ENCODE measurements around the gene KRT13. TPM values are rescaled to one million over a fixed set of nuclear protein-coding genes. Genes with fewer than 3 reads are reported as not detected.

KRT13 gene
- total RNA-seq, 2 experiments from 2014 or later: not detected

- no peak for DNase-seq
- Mint-ChIP-seq H3K27ac (no peak overlapping the region), H3K9me3 (no peaks in the 10 kb centered on the region), H3K36me3 (ENCODE audit: low read depth) (no peaks in the 10 kb centered on the region), H3K4me3 (no peak overlapping the region), H3K4me1 (no peaks in the 10 kb centered on the region), H3K27me3 (peaks cover 42% of the 10 kb centered on the region)
- POLR2A ChIA-PET: no interaction called here
- CTCF ChIA-PET: interaction anchor here (1.0 to 1.7 kb wide), 3 partner anchors 9 to 128 kb away, joined by 4 to 6 read pairs (median 4); no protein-coding TSS in a partner anchor
Measured at GRCh38 chr17:41534899-41535546, 29.6 kb upstream of the KRT13 start.

- H3K27me3 Mint-ChIP-seq: peaks cover 57% of the 10 kb centered on the region
- H3K27ac Mint-ChIP-seq: no peak overlapping the region
- CTCF ChIA-PET: no interaction called here
- POLR2A ChIA-PET: no interaction called here
- H3K9me3 Mint-ChIP-seq: no peaks in the 10 kb centered on the region
- H3K4me1 Mint-ChIP-seq: no peaks in the 10 kb centered on the region
- H3K36me3 Mint-ChIP-seq (ENCODE audit: low read depth): no peaks in the 10 kb centered on the region
- H3K4me3 Mint-ChIP-seq: no peak overlapping the region
- DNase-seq: no peak
Measured at GRCh38 chr17:41533613-41534012, 28.2 kb upstream of the KRT13 start.

DNA sequence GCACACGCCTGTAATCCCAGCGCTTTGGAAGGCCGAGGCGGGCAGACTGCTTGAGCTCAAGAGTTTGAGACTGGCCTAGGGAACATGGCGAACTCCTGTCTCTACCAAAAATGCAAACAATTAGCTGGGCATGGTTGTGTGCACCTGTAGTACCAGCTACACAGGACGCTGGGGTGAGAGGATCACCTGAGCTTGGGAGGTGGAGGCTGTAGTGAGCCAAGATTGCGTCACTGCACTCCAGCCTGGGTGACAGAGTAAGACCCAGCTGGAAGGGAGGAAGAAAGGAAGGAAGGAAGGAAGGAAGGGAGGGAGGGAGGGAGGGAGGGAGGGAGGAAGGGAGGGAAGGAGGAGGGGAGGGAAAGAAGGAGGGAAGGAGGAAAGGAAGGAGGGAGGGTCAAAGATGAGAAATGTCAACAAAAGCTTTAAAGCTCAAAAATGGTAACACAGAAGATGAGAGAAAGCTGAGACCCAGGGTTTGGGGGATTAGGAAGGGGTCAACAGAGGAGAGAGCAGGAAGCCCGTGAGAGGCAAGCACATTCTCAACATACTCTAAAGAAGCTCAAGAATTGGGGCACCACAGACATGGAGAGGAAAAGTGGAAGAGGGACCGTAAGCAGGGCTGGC lies 27.6 kb upstream of the KRT13 start:
- H3K27ac Mint-ChIP-seq: no peak overlapping the region
- POLR2A ChIA-PET: no interaction called here
- H3K36me3 Mint-ChIP-seq (ENCODE audit: low read depth): no peaks in the 10 kb centered on the region
- peaks cover 2% of the 10 kb centered on the region for H3K4me1 Mint-ChIP-seq
- DNase-seq: no peak
- no peak overlapping the region for H3K4me3 Mint-ChIP-seq
- no peaks in the 10 kb centered on the region for H3K9me3 Mint-ChIP-seq
- peaks cover 62% of the 10 kb centered on the region for H3K27me3 Mint-ChIP-seq
- CTCF ChIA-PET: interaction anchor here (0.9 to 1.5 kb wide), 2 partner anchors 16 to 130 kb away, joined by 6 to 8 read pairs; no protein-coding TSS in a partner anchor

GRCh38 chr17:41531993-41532392 lies 26.6 kb upstream of the KRT13 start:
- no peak overlapping the region for H3K27ac Mint-ChIP-seq
- H3K9me3 Mint-ChIP-seq: no peaks in the 10 kb centered on the region
- ChIA-PET POLR2A (no interaction called here), CTCF (interaction anchor here (0.6 to 1.5 kb wide), 3 partner anchors 17 to 131 kb away, joined by 5 to 8 read pairs (median 6); no protein-coding TSS in a partner anchor)
- DNase-seq: no peak
- H3K4me1 Mint-ChIP-seq: peaks cover 5% of the 10 kb centered on the region
- H3K36me3 Mint-ChIP-seq (ENCODE audit: low read depth): no peaks in the 10 kb centered on the region
- no peak overlapping the region for H3K4me3 Mint-ChIP-seq
- H3K27me3 Mint-ChIP-seq: peaks cover 67% of the 10 kb centered on the region

DNA sequence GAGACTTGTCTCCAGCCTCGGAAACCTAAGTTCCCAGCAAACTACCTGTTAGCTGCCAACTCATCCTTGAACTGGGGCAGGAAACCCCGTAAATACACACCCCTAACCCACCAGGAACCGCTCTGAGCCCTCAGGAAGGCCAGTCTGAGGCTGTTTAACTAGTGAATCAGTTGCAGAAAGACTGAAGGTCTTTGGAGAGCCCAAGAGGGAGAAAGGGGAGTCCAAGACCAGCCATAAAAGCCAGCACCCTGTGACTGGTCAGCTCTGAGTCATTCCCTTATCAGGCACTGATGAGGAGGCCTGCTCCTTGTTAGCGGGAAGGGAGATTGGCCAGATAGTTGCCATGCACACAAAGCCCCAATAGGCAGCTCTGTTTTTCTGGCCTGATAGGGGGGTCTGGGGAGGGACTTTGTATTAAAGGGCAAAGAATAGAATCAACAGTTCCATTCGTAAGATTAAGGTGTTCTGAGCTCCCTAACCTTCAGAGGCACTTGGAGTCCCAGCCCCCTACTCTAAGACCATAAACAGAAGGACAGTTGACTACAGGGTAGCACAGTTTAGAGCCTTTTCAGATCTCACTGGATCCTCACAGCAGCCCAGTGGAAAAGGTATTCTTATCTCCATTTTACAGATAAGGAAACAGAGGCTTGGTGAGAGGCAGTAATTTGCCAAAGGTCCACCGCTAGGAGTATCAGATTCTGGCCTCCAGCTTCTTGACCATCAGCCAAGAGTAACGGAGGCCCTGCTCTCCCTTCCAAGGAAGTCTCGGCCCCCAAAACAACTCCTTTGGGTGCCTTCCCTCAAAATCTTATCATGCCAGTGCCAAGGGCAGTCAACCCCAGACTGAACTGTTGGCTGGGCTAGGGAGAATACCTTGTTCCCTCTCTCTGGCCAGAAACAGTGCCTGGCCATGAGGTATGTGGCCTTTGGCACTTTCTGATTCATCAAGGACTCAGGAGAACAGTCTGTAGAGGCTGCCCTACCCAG lies 24.9 kb upstream of the KRT13 start:
- Mint-ChIP-seq H3K4me1 (peaks cover 5% of the 10 kb centered on the region), H3K4me3 (no peak overlapping the region), H3K9me3 (no peaks in the 10 kb centered on the region), H3K27me3 (peaks cover 77% of the 10 kb centered on the region), H3K36me3 (ENCODE audit: low read depth) (no peaks in the 10 kb centered on the region), H3K27ac (no peak overlapping the region)
- no peak for DNase-seq
- ChIA-PET POLR2A (interaction anchor here (0.6 kb wide), 1 partner anchor 15 kb away, joined by 3 read pairs; no protein-coding TSS in a partner anchor), CTCF (interaction anchor here (0.9 to 1.8 kb wide), 3 partner anchors 18 to 20 kb away, joined by 3 to 6 read pairs (median 4); no protein-coding TSS in a partner anchor)

DNA sequence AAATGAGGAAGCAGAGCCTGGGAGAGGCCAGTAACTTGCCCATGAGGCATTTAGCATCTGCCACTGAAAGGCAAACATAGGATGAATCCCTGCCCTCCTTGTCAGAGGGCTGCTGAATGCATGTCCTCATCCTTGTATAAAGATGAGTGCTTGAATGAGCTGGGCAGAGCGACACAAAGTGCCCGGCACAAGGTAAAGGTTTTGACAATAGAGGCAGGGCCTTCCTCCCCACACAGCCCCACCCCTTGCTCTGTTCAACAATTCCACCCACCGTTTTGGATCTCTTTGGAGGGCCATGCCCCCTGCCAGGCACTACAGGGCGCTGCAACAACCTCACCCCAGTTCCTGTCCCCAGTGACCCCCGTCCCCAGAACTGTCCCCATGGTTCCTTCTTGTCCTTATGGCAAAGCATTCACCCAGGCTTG lies 24.1 kb upstream of the KRT13 start:
- ChIA-PET CTCF (interaction anchor here (0.9 to 1.8 kb wide), 3 partner anchors 9 to 19 kb away, joined by 3 to 6 read pairs (median 3); no protein-coding TSS in a partner anchor), POLR2A (no interaction called here)
- H3K4me1 Mint-ChIP-seq: peaks cover 5% of the 10 kb centered on the region
- no peaks in the 10 kb centered on the region for H3K36me3 Mint-ChIP-seq (ENCODE audit: low read depth)
- peaks cover 77% of the 10 kb centered on the region for H3K27me3 Mint-ChIP-seq
- DNase-seq: no peak
- no peaks in the 10 kb centered on the region for H3K9me3 Mint-ChIP-seq
- no peak overlapping the region for H3K27ac Mint-ChIP-seq
- no peak overlapping the region for H3K4me3 Mint-ChIP-seq

- no peak overlapping the region for H3K4me3 Mint-ChIP-seq
- ChIA-PET POLR2A (no interaction called here), CTCF (interaction anchor here (0.9 to 1.8 kb wide), 3 partner anchors 9 to 20 kb away, joined by 3 to 6 read pairs (median 3); no protein-coding TSS in a partner anchor)
- no peak for DNase-seq
- no peaks in the 10 kb centered on the region for H3K36me3 Mint-ChIP-seq (ENCODE audit: low read depth)
- H3K4me1 Mint-ChIP-seq: peaks cover 5% of the 10 kb centered on the region
- no peak overlapping the region for H3K27ac Mint-ChIP-seq
- H3K9me3 Mint-ChIP-seq: no peaks in the 10 kb centered on the region
- H3K27me3 Mint-ChIP-seq: peaks cover 77% of the 10 kb centered on the region
Measured at GRCh38 chr17:41528959-41529353, 23.5 kb upstream of the KRT13 start.

DNA sequence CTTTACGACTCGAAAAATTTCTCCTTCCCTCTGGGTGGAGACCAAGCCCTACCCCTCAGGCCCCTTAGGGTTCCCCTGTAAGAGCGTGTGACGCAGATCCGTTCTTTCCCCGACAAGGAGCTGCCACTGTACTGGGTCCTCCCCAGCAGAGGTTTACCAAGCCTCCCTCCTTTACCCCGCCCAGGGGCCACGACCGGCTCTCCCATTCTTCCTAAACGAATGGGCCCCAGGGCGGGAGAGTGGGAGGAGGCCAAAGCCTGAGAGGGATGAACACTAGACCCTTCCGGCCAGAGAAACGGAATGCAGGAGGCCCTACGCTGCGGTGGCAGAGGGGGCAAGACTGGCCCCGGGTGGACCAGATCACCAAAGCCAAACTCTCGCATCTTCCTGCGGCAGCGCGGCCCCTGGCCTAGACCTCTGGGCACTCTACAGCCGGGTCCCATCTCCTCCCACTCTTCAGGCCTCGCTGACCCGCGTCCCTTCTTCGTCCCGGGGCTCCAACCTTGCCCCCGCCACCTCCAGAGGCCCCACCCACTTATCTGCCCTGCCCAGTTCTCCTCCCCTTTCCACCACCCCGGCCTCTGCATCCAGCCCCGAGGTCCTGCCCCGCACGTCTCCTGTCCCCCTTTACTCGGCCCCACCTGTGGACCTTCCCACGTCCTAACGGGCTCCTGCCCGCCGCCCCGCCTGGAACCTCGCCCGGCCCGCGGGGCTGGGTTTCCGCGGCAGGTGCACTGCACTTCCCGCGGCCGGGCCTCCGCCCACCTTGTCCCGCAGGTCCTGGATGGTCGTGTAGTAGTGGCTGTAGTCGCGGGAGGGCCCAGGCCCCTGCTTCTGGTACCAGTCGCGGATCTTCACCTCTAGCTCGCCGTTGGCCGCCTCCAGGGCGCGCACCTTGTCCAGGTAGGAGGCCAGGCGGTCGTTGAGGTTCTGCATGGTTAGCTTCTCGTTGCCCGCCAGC lies 21.9 kb upstream of the KRT13 start:
- Mint-ChIP-seq H3K27me3 (peaks cover 67% of the 10 kb centered on the region), H3K9me3 (no peaks in the 10 kb centered on the region), H3K27ac (no peak overlapping the region), H3K4me1 (peaks cover 5% of the 10 kb centered on the region), H3K4me3 (no peak overlapping the region), H3K36me3 (ENCODE audit: low read depth) (no peaks in the 10 kb centered on the region)
- POLR2A ChIA-PET: no interaction called here
- DNase-seq: no peak
- CTCF ChIA-PET: interaction anchor here (0.7 to 1.6 kb wide), 2 partner anchors 11 to 39 kb away, joined by 3 read pairs; no protein-coding TSS in a partner anchor

- no peak for DNase-seq
- ChIA-PET POLR2A (no interaction called here), CTCF (interaction anchor here (1.3 kb wide), 1 partner anchor 25 kb away, joined by 5 read pairs; no protein-coding TSS in a partner anchor)
- H3K9me3 Mint-ChIP-seq: no peaks in the 10 kb centered on the region
- peaks cover 39% of the 10 kb centered on the region for H3K27me3 Mint-ChIP-seq
- H3K4me1 Mint-ChIP-seq: peaks cover 5% of the 10 kb centered on the region
- no peak overlapping the region for H3K4me3 Mint-ChIP-seq
- H3K27ac Mint-ChIP-seq: no peak overlapping the region
- no peaks in the 10 kb centered on the region for H3K36me3 Mint-ChIP-seq (ENCODE audit: low read depth)
Measured at GRCh38 chr17:41524261-41524660, 18.8 kb upstream of the KRT13 start.

GRCh38 chr17:41523787-41524186 lies 18.4 kb upstream of the KRT13 start:
- POLR2A ChIA-PET: no interaction called here
- peaks cover 35% of the 10 kb centered on the region for H3K27me3 Mint-ChIP-seq

GRCh38 chr17:41523225-41523593 lies 17.8 kb upstream of the KRT13 start:
- ChIA-PET CTCF (no interaction called here), POLR2A (no interaction called here)
- Mint-ChIP-seq H3K4me1 (peaks cover 3% of the 10 kb centered on the region), H3K9me3 (no peaks in the 10 kb centered on the region), H3K27ac (no peak overlapping the region), H3K27me3 (peaks cover 29% of the 10 kb centered on the region), H3K36me3 (ENCODE audit: low read depth) (no peaks in the 10 kb centered on the region), H3K4me3 (no peak overlapping the region)
- DNase-seq: no peak

More at GRCh38 chr17:41523787-41524186, 18.4 kb upstream of the KRT13 start:
- Mint-ChIP-seq H3K4me3 (no peak overlapping the region), H3K9me3 (no peaks in the 10 kb centered on the region), H3K36me3 (ENCODE audit: low read depth) (no peaks in the 10 kb centered on the region), H3K4me1 (peaks cover 5% of the 10 kb centered on the region), H3K27ac (no peak overlapping the region)
- CTCF ChIA-PET: interaction anchor here (1.3 kb wide), 1 partner anchor 25 kb away, joined by 5 read pairs; no protein-coding TSS in a partner anchor
- no peak for DNase-seq

Measured in activated CD4-positive, alpha-beta T cell treated with anti-CD3 and anti-CD28 coated beads, Interleukin-2, amount 10 ng/mL, durations not matched to agents 7 days and 5 days (primary cell).